GM18867 (cell line): ENCODE measurements around the gene BABAM1.

Experiments used
- ATAC-seq: cut with Tn5 transposase; IDR thresholded peaks from one replicate; pipeline ENCODE4 v1.9.1; 2021; ENCODE audit warnings: mild to moderate bottlenecking, moderate library complexity; ENCODE audit not compliant: unreplicated experiment

BABAM1 gene

DNA sequence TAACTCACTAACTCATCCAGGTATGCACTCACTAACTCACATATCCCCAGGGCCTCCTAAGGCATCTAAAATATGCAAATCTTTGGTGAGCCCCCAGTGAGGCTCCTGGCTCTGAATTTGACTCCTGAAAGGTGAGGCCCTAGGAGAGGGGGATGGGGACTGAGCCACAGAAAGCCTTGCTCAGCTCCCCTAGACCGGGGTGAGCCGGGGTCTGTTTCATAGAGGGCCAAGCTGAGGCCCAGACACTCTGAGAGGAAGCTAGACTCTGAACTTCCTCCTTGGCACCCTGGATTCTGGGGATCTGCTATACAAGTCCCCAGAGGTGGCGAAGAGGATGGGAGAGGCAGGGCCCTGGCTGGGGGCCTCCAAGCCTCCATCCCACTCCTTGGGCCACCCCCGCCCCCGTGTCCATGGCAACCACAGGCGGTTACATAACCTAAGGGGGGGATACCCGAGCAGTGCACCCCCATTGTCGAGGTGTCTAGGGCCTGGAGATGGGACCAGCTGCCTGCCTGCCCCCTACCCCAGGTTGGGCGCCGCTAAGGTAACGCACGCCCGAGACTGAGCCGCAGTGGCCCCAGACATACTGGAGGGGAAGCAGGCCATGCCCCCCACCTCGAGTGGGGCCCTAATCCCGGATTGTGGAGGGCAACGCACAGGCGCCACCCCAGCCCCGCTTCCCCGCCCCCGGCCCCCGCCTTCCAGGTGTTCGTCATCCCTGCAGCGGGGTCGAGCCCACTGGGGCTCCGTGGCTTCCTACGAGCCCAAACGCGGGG, 35.3 kb downstream of the BABAM1 start:
- no peak for ATAC-seq

DNA sequence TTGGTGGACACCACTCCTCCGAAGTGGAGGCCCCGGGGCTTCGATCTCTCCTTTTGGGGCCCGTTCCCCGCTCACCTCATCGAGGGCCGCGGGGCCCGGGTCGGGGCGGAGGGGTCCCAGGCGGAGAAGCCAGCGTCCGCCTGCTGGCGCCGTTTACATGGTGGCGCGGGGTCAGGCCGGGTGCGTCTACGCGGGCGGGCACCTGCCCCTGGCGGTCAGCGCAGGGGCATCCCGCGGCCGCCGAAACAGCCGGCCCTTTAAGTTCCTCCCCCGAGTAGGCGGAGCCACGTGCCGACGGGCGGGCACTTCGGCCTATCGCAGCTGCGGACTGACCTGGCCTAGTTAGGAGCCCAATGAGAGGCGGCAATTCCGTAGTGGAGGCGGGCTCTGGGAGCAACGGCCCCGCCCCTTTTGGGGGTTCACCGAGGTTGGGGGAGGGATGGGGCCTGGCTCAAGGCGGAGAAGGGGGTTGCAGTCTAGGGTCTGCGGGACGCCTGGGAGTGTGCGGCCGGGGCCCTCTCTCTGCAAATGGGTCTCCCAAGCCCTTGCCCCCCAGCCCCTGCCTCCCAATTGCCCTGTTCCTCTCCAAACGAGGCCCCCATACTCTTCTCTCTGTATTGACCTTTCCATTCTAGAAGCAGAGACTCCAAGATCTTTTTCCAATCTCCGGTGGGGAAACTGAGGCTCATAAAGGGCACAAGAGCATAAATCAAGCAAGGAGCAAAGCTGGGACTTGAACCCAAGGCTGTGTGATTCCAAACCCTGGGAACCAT, 36.1 kb downstream of the BABAM1 start, which contains the start of gene ABHD8:
ABHD8 (minus strand) TSS at position 259 of the 773 bp plus-strand sequence. CDS start 1,809 bp downstream, outside the sequence.
- ATAC-seq: peak; percentile 50

GRCh38 chr19:17303940-17304267, 36.7 kb downstream of the BABAM1 start:
- ATAC-seq: no peak

DNA sequence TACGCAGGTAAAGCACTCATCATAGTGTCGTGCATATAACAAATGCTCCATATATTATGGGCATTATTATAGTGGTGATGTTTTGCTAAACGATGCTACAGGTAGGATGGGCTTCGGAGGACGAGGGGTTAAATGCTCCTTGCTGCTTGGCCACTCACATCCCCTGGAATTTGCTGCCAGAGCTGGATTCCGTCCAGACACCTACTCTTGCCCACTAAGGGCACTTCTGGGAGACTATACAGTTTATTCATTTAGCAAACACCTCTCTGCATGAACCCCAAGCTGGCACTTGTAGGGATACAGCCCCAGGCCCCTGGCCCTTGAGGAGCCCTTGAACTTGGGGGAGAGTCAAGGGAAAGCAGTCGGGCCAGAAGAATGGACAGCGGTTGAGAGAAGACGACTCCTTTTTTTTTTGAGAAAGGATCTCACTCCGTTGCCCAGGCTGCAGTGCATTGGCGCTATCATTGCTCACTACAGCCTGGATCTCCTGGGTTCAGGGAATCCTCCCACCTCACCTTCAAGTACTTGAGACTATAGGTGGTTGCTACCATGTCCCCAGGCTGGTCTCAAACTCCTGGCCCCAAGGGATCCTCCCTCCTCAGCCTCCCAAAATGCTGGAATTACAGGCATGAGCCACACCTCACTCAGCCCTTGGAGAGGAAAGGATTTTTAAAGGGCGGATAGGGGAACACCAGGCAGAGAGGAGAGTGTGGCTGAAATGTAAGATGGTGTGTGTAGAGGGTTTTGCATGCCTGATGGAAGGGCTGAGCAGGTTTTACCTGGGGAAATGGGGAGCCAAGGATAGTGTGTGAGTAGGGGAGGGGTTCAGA, 37.4 kb downstream of the BABAM1 start:
- no peak for ATAC-seq

GRCh38 chr19:17305216-17305516, 37.9 kb downstream of the BABAM1 start:
- no peak for ATAC-seq

- peak; percentile 66 for ATAC-seq
Observed at GRCh38 chr19:17305517-17306284, 38.5 kb downstream of the BABAM1 start, which contains the start of gene MRPL34. Gene MRPL34 (plus strand): TSS chr19:17305872. CDS start chr19:17305893, 21 bp downstream.

GRCh38 chr19:17306285-17306714, 39.1 kb downstream of the BABAM1 start:
- no peak for ATAC-seq

DNA sequence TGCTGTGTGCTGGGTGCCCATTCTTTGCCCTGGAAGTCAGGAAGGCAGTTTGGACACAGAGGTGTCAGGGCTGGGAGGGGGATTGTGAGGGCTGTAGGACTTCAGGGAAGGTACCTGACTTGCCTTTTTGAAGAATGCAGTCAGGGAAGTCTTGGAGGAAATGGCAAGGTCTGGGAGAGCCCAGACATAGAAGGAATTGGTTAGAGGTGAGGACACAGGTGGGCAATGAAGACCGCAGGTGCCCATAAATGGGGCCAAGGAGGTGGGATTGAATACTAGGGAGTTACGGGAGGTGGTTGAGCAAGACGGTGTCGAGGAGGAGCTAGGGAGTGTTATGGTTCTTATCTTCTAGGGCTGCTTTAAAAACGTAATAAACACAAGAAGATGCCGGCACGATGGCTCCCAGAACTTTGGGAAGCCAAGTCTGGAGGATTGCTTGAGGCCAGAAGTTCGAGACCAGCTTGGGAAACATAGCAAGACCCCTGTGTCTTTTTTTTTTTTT, 40.7 kb downstream of the BABAM1 start:
- ATAC-seq: no peak

GRCh38 chr19:17309198-17309964, 42.1 kb downstream of the BABAM1 start, which contains the start of gene DDA1:
Gene DDA1 (plus strand): TSS chr19:17309563. CDS start chr19:17309655, 92 bp downstream.
- peak; percentile 58 for ATAC-seq

DNA sequence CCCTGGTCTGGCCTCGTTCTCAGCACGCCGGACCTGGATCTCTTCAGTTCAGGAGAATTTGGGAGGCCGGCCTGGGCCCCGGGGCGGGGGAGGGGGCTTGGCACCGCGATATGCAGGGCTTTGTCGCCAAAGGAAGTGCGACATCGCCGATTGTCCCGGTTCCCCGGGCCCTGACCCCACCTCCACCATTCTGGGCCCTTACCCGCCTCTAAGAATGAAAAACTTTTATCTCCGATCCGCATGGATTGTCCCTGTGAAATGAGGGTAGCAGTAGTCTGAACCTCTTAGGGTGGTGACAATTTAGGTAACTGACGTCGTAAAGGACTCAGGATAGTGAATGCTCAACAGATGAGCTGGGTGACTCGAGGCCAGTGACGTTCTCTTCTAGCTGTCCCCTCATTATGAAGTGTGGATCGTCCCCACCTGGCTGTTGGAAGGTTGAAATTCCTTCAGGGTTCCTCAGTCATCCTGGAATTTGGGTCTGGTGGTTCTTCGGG, 42.8 kb downstream of the BABAM1 start:
- ATAC-seq: no peak

GRCh38 chr19:17311455-17312188, 44.4 kb downstream of the BABAM1 start:
- no peak for ATAC-seq

DNA sequence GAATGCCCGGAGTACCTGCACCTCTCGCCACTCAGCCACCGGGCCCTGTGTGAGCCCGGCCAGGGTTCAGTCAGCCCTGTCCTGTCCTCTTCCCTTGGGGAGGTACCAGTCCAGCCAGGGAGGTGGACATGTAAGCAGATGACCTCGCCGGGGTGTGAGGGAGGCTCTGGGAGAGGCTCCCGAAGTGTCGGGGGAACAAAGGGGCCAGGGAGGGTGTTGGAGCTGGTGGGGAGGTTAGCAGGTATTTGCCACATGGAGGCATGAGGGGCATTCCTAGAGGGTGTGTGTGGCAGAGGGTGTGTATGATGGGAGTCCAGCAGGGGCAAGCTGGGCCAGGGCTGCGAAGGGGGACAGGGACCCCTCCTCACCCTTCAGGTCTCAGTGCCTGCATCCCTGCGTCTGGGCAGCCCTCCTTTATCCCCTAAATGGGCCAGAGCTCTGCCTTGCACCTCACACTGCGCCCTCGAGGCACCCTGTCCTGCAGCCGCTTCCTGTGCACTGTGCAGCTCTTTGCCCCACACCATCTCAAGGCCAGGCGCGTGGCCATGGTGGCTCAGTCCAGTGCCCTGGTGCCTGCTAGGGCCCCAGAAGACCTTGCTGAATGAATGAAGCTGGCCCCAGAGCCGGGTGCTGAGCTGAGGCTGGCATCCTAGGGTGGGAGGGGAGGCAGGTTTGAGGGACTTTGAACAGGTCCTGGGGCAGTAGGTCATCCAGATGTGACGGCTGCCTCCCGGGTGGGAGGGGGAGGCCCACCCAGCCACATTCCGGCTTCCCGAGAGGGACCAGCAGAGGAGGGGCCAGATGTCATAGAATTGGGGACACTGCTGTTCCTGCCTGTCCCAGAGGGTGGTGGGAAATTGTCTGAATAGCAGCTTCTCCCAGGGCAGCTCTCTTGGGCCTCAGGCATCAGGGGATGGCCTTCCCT, 45.2 kb downstream of the BABAM1 start:
- no peak for ATAC-seq

- ATAC-seq: no peak
Observed at GRCh38 chr19:17314007-17314593, 46.9 kb downstream of the BABAM1 start.

GRCh38 chr19:17318966-17319365, 51.7 kb downstream of the BABAM1 start:
- ATAC-seq: no peak

- no peak for ATAC-seq
Observed at GRCh38 chr19:17319473-17320238, 52.4 kb downstream of the BABAM1 start.

GRCh38 chr19:17320435-17320834, 53.2 kb downstream of the BABAM1 start:
- ATAC-seq: no peak
